HCT116 (cell line): ENCODE data around the gene TTYH3. TPM values are rescaled to one million over a fixed set of nuclear protein-coding genes. Genes with fewer than 3 reads are reported as not detected.
A peak's percentile ranks its signal among the peaks of the same experiment; 100 is the strongest.

Experiments used
- ATAC-seq: fragments of 200-7000 bp; cut with Tn5 transposase; 2 replicates; pipeline ENCODE4 v1.9.1; 2020; ENCODE audit warnings: mild to moderate bottlenecking, moderate library complexity
- BruUV-seq: library from RNA; stranded (reverse); fragments of 400-500 nt; replicated peaks from 2 replicates; lab custom pipeline; 2021; lab: Mats Ljungman, UMichigan
- CTCF ChIA-PET: fragments of 300-600 bp; sonication (Branson Sonifier 250); formaldehyde crosslinking; loops from one replicate; lab custom pipeline; 2021; ENCODE audit warnings: antibody characterized with exemption; lab: Charles Lee
- POLR2A ChIA-PET: fragments of 300-600, 350-600 bp; sonication (Branson Sonifier 250); formaldehyde crosslinking; loops from one replicate; lab custom pipeline; 2021; ENCODE audit warnings: antibody characterized with exemption; lab: Charles Lee
- RAD21 ChIA-PET, 2 experiments: fragments of 300-600 bp; sonication (Branson Sonifier 250); formaldehyde crosslinking; loops; one replicate each; lab custom pipeline; 2023; ENCODE audit warnings: low total read pairs in 2 of 2; ENCODE audit not compliant: uncharacterized antibody in 2 of 2, unreplicated experiment in 2 of 2, low non-redundant PET in 1 of 2; lab: Charles Lee
- DNase-seq: peaks from one replicate; pipeline ENCODE4 v3.0.0-alpha.2; 2010; ENCODE audit warnings: low read depth, low spot score
- H2AFZ ChIP-seq: fragments of 200-600 bp; shearing (Covaris generic), sonication (generic); 2 replicates; pipeline ENCODE4 v1.6.1; 2017; ENCODE audit warnings: low read depth, mixed run types, mixed read lengths, antibody characterized with exemption, low read length; ENCODE audit not compliant: poor library complexity, severe bottlenecking
- H3K27ac ChIP-seq: 2 replicates; pipeline ENCODE4 v1.5.1; 2012; ENCODE audit warnings: low read depth, low read length
- H3K27me3 ChIP-seq: fragments of 200-600 bp; sonication (generic); 2 replicates; pipeline ENCODE4 v1.6.1; 2016; ENCODE audit warnings: mixed run types, low read length, mixed read lengths; ENCODE audit not compliant: insufficient read depth
- H3K36me3 ChIP-seq, 2 experiments: fragments of 200-500 bp in 1 of 2; fragments of 200-600 bp in 1 of 2; sonication (Bioruptor generic) in 1 of 2; sonication (generic) in 1 of 2; 2 replicates each; pipeline versions ENCODE4 v1.5.1 to v1.6.1; 2014 to 2016; ENCODE audit warnings: low read length in 2 of 2, inconsistent platforms in 1 of 2, mixed read lengths in 1 of 2, mixed run types in 1 of 2; ENCODE audit not compliant: insufficient read depth in 2 of 2, control insufficient read depth in 1 of 2
- H3K4me1 ChIP-seq, 2 experiments: fragments of 200-600 bp in 1 of 2; sonication (generic) in 1 of 2; 2 replicates each; pipeline versions ENCODE4 v1.5.1 to v1.6.1; 2012 to 2017; ENCODE audit warnings: low read length in 2 of 2, inconsistent platforms in 1 of 2, mild to moderate bottlenecking in 1 of 2, mixed read lengths in 1 of 2, mixed run types in 1 of 2, moderate library complexity in 1 of 2; ENCODE audit not compliant: insufficient read depth in 2 of 2, control insufficient read depth in 1 of 2
- H3K4me2 ChIP-seq: fragments of 200-600 bp; sonication (generic); 2 replicates; pipeline ENCODE4 v1.6.1; 2017; ENCODE audit warnings: mixed run types, low read length, mixed read lengths
- H3K4me3 ChIP-seq, 2 experiments: fragments of 200-600 bp in 1 of 2; sonication (generic) in 1 of 2; replicated peaks in 1 of 2; 2 replicates each; pipeline ENCODE4 v1.5.1; 2011 to 2016; ENCODE audit warnings: low read length in 2 of 2, control low read depth in 1 of 2, low read depth in 1 of 2, mild to moderate bottlenecking in 1 of 2, mixed read lengths in 1 of 2, mixed run types in 1 of 2
- H3K79me2 ChIP-seq: fragments of 200-600 bp; sonication (generic); 2 replicates; pipeline ENCODE4 v1.6.1; 2017; ENCODE audit warnings: mild to moderate bottlenecking, mixed run types, low read length, moderate library complexity, mixed read lengths; ENCODE audit not compliant: insufficient read depth
- H3K9ac ChIP-seq: fragments of 200-600 bp; sonication (generic); 2 replicates; pipeline ENCODE4 v1.6.1; 2016; ENCODE audit warnings: low read length, mixed read lengths
- H3K9me2 ChIP-seq: fragments of 200-600 bp; sonication (generic), shearing (Covaris generic); 2 replicates; pipeline ENCODE4 v1.6.1; 2017; ENCODE audit warnings: mixed run types, mild to moderate bottlenecking, moderate library complexity; ENCODE audit not compliant: insufficient read depth
- H3K9me3 ChIP-seq, 2 experiments: fragments of 200-500 bp in 1 of 2; fragments of 200-600 bp in 1 of 2; sonication (Bioruptor generic) in 1 of 2; sonication (generic) in 1 of 2; 2 replicates each; pipeline ENCODE4 v1.6.1; 2014 to 2017; ENCODE audit warnings: low read length in 2 of 2, mixed read lengths in 2 of 2, inconsistent platforms in 1 of 2, low read depth in 1 of 2, mild to moderate bottlenecking in 1 of 2, mixed run types in 1 of 2, moderate library complexity in 1 of 2; ENCODE audit not compliant: control insufficient read depth in 1 of 2, insufficient read depth in 1 of 2
- H4K20me1 ChIP-seq: fragments of 200-600 bp; sonication (generic), shearing (Covaris generic); 2 replicates; pipeline ENCODE4 v1.6.1; 2017; ENCODE audit warnings: mixed run types, mild to moderate bottlenecking, moderate library complexity; ENCODE audit not compliant: insufficient read depth
- CEBPB ChIP-seq: IDR thresholded peaks from 2 replicates; pipeline ENCODE4 v1.6.1; 2012; ENCODE audit warnings: low read depth
- POLR2AphosphoS5 ChIP-seq: IDR thresholded peaks from 2 replicates; pipeline ENCODE4 v1.6.1; 2011; ENCODE audit warnings: mild to moderate bottlenecking, low read depth, low read length, moderate library complexity
- TCF7L2 ChIP-seq: IDR thresholded peaks from 2 replicates; pipeline ENCODE4 v1.7.0; 2011; ENCODE audit warnings: borderline replicate concordance, inconsistent platforms; ENCODE audit not compliant: insufficient read depth, insufficient read length; ENCODE audit errors: extremely low read depth
- intact Hi-C: fragments of 100-400 bp; cut with micrococcal nuclease; formaldehyde crosslinking; loops from 2 replicates; pipeline ENCODE4 v1.10.0; 2022
- total RNA-seq: library from RNA; stranded (reverse); gene quantifications from one replicate; pipeline ENCODE4 v1.2.1, GENCODE V29; 2021; ENCODE audit not compliant: unreplicated experiment

The TTYH3 gene
- total RNA-seq, 1 experiment from 2014 or later = 40.3 TPM

GRCh38 chr7:2629746-2630681, 1.8 kb upstream of the TTYH3 start:
- CTCF ChIA-PET = no interaction called here

GRCh38 chr7:2632733-2633537, 1.1 kb downstream of the TTYH3 start:
- peak; percentile 26 for TF ChIP-seq POLR2AphosphoS5
- no peak for TF ChIP-seq CEBPB
- intact Hi-C loops = no loop called here
- Histone ChIP-seq H3K79me2 (peaks cover 32% of the 10 kb centered on the region; the same call in 1 of the 2 replicates), H2AFZ (no peak overlapping the region), H3K36me3 (no peaks in the 10 kb centered on the region), H3K27me3 (no peaks in the 10 kb centered on the region), H3K9me2 (no peaks in the 10 kb centered on the region), H3K27ac (peak overlapping the region; percentile 81), H3K4me1 (peaks cover 11 to 38% of the 10 kb centered on the region in 2 experiments), H3K9me3 (no peaks in the 10 kb centered on the region), H3K4me3 (peak overlapping the region; percentile 77 to 83), H4K20me1 (no peaks in the 10 kb centered on the region), H3K4me2 (peak overlapping the region; percentile 98), H3K9ac (peak overlapping the region; percentile 74)
- ChIA-PET CTCF (no interaction called here), POLR2A (interaction anchor here (1.6 kb wide), 1 partner anchor 11 kb away, joined by 5 read pairs; no protein-coding TSS in a partner anchor), RAD21 (no interaction called here)
- DNase-seq (peak; percentile 6), ATAC-seq (peak; percentile 37)
- BruUV-seq = no TSS peak

More at GRCh38 chr7:2629746-2630681, 1.8 kb upstream of the TTYH3 start:
- no peak for DNase-seq
- Histone ChIP-seq H2AFZ (no peak overlapping the region), H3K4me2 (no peak overlapping the region), H3K9me3 (no peaks in the 10 kb centered on the region), H3K9me2 (no peaks in the 10 kb centered on the region), H3K27me3 (no peaks in the 10 kb centered on the region), H3K27ac (no peak overlapping the region), H3K79me2 (peaks cover 29% of the 10 kb centered on the region; the same call in 1 of the 2 replicates), H3K4me3 (no peak overlapping the region), H3K9ac (no peak overlapping the region), H4K20me1 (no peaks in the 10 kb centered on the region), H3K36me3 (no peaks in the 10 kb centered on the region), H3K4me1 (peaks cover 11 to 38% of the 10 kb centered on the region in 2 experiments)
- ChIA-PET POLR2A (no interaction called here), RAD21 (no interaction called here)
- ATAC-seq = no peak
- no TSS peak for BruUV-seq
- TF ChIP-seq TCF7L2 = no peak
- intact Hi-C loops = no loop called here
